ENCODE data around the gene MTMR3. TPM values are rescaled to one million over a fixed set of nuclear protein-coding genes. Genes with fewer than 3 reads are reported as not detected.

Gene MTMR3
- total and polyA plus RNA-seq, 2 of the 8 experiments (the other 6 are each of a cell fraction or from before 2014, with no cell fraction given): 16.9 to 18.5 TPM

DNA sequence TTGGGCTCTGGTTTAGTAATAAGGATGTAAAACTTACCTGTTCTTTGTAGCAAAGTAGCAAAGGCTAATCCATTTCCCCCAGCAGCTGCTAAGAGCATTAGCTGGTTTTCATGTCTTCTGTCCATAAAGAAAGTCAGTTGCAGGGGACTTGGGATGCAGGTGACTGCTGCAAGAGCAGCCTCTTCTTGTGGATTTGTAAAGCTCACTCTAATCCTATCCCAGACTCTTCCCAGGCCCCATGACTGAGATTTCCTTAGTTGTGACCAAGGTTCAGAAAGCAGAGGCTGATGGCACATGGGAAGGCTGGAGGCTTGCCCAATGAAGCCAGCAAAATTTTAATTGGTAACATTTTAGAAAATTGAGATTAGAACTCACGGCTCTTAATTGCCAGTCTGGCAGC, 102.9 kb downstream of the MTMR3 start (continued):
- TF ChIP-seq GABPA (IDR thresholded peaks at IDR 0.05; ENCODE audit: borderline replicate concordance, insufficient read depth, low read length): no peak
- TF ChIP-seq TAF1 (IDR thresholded peaks at IDR 0.05; ENCODE audit: low read depth, low read length): no peak
- TF ChIP-seq JUN (IDR thresholded peaks at IDR 0.05; ENCODE audit: low read depth, low read length): no peak
